ENCODE results near the gene PXYLP1. TPM values are rescaled to one million over a fixed set of nuclear protein-coding genes. Genes with fewer than 3 reads are reported as not detected.

PXYLP1 gene
- total RNA-seq, 1 donor from 2014 or later = 21.2 TPM

GRCh38 chr3:141266186-141266585 lies 34.6 kb downstream of the PXYLP1 start:
- H3K4me3 Mint-ChIP-seq (ENCODE audit: unreplicated experiment) = no peak overlapping the region
- H3K9me3 Mint-ChIP-seq (ENCODE audit: unreplicated experiment) = no peaks in the 10 kb centered on the region
- TF ChIP-seq, protein P1, sequence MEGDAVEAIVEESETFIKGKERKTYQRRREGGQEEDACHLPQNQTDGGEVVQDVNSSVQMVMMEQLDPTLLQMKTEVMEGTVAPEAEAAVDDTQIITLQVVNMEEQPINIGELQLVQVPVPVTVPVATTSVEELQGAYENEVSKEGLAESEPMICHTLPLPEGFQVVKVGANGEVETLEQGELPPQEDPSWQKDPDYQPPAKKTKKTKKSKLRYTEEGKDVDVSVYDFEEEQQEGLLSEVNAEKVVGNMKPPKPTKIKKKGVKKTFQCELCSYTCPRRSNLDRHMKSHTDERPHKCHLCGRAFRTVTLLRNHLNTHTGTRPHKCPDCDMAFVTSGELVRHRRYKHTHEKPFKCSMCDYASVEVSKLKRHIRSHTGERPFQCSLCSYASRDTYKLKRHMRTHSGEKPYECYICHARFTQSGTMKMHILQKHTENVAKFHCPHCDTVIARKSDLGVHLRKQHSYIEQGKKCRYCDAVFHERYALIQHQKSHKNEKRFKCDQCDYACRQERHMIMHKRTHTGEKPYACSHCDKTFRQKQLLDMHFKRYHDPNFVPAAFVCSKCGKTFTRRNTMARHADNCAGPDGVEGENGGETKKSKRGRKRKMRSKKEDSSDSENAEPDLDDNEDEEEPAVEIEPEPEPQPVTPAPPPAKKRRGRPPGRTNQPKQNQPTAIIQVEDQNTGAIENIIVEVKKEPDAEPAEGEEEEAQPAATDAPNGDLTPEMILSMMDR (IDR thresholded peaks at IDR 0.05) = no peak
- no peak for DNase-seq (ENCODE audit: extremely low spot score, unreplicated experiment)
- no peaks in the 10 kb centered on the region for H3K27me3 Mint-ChIP-seq (ENCODE audit: unreplicated experiment)
- H3K4me1 Mint-ChIP-seq (ENCODE audit: unreplicated experiment) = peaks cover 8% of the 10 kb centered on the region
- peaks cover 30% of the 10 kb centered on the region for H3K36me3 Mint-ChIP-seq (ENCODE audit: unreplicated experiment)
- H3K27ac Mint-ChIP-seq (ENCODE audit: unreplicated experiment) = no peak overlapping the region

DNA sequence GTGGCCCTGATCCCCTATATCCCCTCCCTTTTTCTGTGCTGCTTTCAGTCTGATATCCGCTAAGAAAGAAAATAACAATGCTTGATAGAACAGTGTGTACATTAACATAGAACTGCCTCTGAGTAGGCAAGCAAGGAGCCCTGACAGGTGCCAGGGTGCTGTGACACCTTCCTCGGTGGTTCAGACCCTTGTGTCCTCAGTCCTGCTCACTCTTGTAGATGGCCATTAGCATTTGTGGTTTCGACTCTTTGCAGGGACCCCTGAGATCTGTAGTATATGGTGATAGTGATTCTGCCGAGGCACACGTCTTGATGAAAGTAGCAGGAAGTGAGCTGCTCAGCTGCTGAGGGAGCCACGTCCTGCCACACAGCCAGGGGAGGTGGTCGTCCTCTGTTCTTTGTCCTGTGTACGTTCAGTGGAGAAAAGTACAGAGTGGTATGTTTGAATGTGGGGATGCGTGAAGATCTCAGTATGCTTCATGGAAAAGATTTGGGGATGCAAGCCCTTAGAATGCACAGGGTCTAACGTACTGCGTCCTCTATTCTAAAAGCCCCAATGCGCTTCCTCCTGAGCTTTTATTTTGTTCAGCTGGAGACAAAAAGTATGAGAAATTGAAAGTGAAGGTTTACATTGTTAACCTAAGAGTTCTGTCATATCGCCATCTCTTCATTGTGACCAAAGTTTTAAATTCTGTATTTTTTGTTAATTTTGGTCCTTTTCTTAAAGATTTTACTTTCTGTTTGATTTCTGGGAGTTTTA lies 35.4 kb downstream of the PXYLP1 start:
- Mint-ChIP-seq H3K27ac (ENCODE audit: unreplicated experiment) (no peak overlapping the region), H3K4me3 (ENCODE audit: unreplicated experiment) (no peak overlapping the region), H3K9me3 (ENCODE audit: unreplicated experiment) (no peaks in the 10 kb centered on the region), H3K27me3 (ENCODE audit: unreplicated experiment) (no peaks in the 10 kb centered on the region), H3K4me1 (ENCODE audit: unreplicated experiment) (peaks cover 8% of the 10 kb centered on the region), H3K36me3 (ENCODE audit: unreplicated experiment) (peaks cover 27% of the 10 kb centered on the region)
- TF ChIP-seq, protein P1 (IDR thresholded peaks at IDR 0.05) = no peak
- no peak for DNase-seq (ENCODE audit: extremely low spot score, unreplicated experiment)

- TF ChIP-seq, protein P1 (IDR thresholded peaks at IDR 0.05) = no peak
- no peaks in the 10 kb centered on the region for H3K9me3 Mint-ChIP-seq (ENCODE audit: unreplicated experiment)
- H3K27me3 Mint-ChIP-seq (ENCODE audit: unreplicated experiment) = no peaks in the 10 kb centered on the region
- H3K36me3 Mint-ChIP-seq (ENCODE audit: unreplicated experiment) = peaks cover 24% of the 10 kb centered on the region
- no peak overlapping the region for H3K27ac Mint-ChIP-seq (ENCODE audit: unreplicated experiment)
- DNase-seq (ENCODE audit: extremely low spot score, unreplicated experiment) = no peak
- peaks cover 4% of the 10 kb centered on the region for H3K4me1 Mint-ChIP-seq (ENCODE audit: unreplicated experiment)
- H3K4me3 Mint-ChIP-seq (ENCODE audit: unreplicated experiment) = no peak overlapping the region
Measured at GRCh38 chr3:141267629-141268028, 36.0 kb downstream of the PXYLP1 start.

GRCh38 chr3:141268306-141268705 lies 36.7 kb downstream of the PXYLP1 start:
- no peak overlapping the region for H3K27ac Mint-ChIP-seq (ENCODE audit: unreplicated experiment)
- peaks cover 4% of the 10 kb centered on the region for H3K4me1 Mint-ChIP-seq (ENCODE audit: unreplicated experiment)
- peaks cover 21% of the 10 kb centered on the region for H3K36me3 Mint-ChIP-seq (ENCODE audit: unreplicated experiment)
- DNase-seq (ENCODE audit: extremely low spot score, unreplicated experiment) = no peak
- no peak overlapping the region for H3K4me3 Mint-ChIP-seq (ENCODE audit: unreplicated experiment)
- H3K27me3 Mint-ChIP-seq (ENCODE audit: unreplicated experiment) = no peaks in the 10 kb centered on the region
- no peaks in the 10 kb centered on the region for H3K9me3 Mint-ChIP-seq (ENCODE audit: unreplicated experiment)
- TF ChIP-seq, protein P1 (IDR thresholded peaks at IDR 0.05) = no peak

- Mint-ChIP-seq H3K27ac (ENCODE audit: unreplicated experiment) (no peak overlapping the region), H3K36me3 (ENCODE audit: unreplicated experiment) (peaks cover 17% of the 10 kb centered on the region), H3K27me3 (ENCODE audit: unreplicated experiment) (no peaks in the 10 kb centered on the region), H3K4me1 (ENCODE audit: unreplicated experiment) (peaks cover 7% of the 10 kb centered on the region), H3K9me3 (ENCODE audit: unreplicated experiment) (no peaks in the 10 kb centered on the region), H3K4me3 (ENCODE audit: unreplicated experiment) (no peak overlapping the region)
- TF ChIP-seq, protein P1 (IDR thresholded peaks at IDR 0.05) = no peak
- no peak for DNase-seq (ENCODE audit: extremely low spot score, unreplicated experiment)
Measured at GRCh38 chr3:141268791-141269190, 37.2 kb downstream of the PXYLP1 start.

Data from osteocyte (in vitro differentiated cells).